WERI-Rb-1 (cell line): ENCODE results near the gene CHRNA4.

ENCODE experiments used
- DNase-seq: peaks from one replicate; pipeline ENCODE4 v3.0.0-alpha.2; 2020
- H3K27ac ChIP-seq: fragments of 250-450 bp; sonication (Bioruptor Pico); 2 replicates; pipeline ENCODE4 v1.5.1; 2020; ENCODE audit warnings: mild to moderate bottlenecking, moderate library complexity
- H3K27me3 ChIP-seq: fragments of 250-450 bp; sonication (Bioruptor Pico); 2 replicates; pipeline ENCODE4 v1.5.1; 2021; ENCODE audit warnings: mild to moderate bottlenecking, low read depth, moderate library complexity; ENCODE audit not compliant: insufficient read depth, severe bottlenecking
- H3K36me3 ChIP-seq: fragments of 250-450 bp; sonication (Bioruptor Pico); 2 replicates; pipeline ENCODE4 v1.5.1; 2020; ENCODE audit warnings: mild to moderate bottlenecking, moderate library complexity
- H3K4me3 ChIP-seq: 2 replicates; pipeline ENCODE4 v1.5.1; 2011; ENCODE audit warnings: low read depth, mild to moderate bottlenecking, control low read depth, low read length
- H3K9me3 ChIP-seq: fragments of 250-450 bp; sonication (Bioruptor Pico); 2 replicates; pipeline ENCODE4 v1.5.1; 2021; ENCODE audit warnings: mild to moderate bottlenecking, moderate library complexity; ENCODE audit not compliant: severe bottlenecking
- TF ChIP-seq, protein P1 (sequence below): IDR thresholded peaks from 2 replicates; pipeline ENCODE4 v1.5.1; 2011; ENCODE audit warnings: low read depth, mild to moderate bottlenecking, control low read depth, inconsistent platforms, low read length

Gene CHRNA4

DNA sequence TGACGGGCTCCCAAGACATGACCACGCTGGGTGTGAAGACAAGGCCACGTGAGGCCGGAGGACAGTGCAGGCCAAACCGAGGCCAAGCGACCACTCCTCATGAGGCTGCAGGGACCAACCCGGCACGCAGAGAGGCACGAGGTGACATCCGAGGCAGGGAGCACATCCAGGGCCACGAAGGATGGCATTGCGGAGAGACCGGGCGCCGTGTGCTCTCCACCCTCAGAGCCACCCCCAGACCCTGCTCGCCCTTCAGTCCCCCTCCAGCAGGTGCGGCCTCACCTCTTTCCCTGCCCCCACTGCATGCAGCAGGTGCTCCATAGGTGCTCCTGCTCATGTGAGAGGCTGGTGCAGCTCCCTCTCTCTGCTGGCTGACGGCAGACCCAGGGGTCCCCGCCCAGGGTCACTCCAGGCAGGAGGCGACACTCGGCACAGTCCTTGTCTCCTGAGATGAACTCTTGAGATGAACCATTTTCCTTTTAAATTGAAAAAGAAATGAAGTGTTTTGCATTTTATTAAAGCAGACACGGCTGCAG is 33.8 kb upstream of the CHRNA4 start:
- TF ChIP-seq, protein P1, sequence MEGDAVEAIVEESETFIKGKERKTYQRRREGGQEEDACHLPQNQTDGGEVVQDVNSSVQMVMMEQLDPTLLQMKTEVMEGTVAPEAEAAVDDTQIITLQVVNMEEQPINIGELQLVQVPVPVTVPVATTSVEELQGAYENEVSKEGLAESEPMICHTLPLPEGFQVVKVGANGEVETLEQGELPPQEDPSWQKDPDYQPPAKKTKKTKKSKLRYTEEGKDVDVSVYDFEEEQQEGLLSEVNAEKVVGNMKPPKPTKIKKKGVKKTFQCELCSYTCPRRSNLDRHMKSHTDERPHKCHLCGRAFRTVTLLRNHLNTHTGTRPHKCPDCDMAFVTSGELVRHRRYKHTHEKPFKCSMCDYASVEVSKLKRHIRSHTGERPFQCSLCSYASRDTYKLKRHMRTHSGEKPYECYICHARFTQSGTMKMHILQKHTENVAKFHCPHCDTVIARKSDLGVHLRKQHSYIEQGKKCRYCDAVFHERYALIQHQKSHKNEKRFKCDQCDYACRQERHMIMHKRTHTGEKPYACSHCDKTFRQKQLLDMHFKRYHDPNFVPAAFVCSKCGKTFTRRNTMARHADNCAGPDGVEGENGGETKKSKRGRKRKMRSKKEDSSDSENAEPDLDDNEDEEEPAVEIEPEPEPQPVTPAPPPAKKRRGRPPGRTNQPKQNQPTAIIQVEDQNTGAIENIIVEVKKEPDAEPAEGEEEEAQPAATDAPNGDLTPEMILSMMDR = no peak
- Histone ChIP-seq H3K27ac (no peak overlapping the region), H3K36me3 (no peaks in the 10 kb centered on the region), H3K4me3 (no peak overlapping the region), H3K9me3 (no peaks in the 10 kb centered on the region), H3K27me3 (no peaks in the 10 kb centered on the region)
- DNase-seq = no peak

DNA sequence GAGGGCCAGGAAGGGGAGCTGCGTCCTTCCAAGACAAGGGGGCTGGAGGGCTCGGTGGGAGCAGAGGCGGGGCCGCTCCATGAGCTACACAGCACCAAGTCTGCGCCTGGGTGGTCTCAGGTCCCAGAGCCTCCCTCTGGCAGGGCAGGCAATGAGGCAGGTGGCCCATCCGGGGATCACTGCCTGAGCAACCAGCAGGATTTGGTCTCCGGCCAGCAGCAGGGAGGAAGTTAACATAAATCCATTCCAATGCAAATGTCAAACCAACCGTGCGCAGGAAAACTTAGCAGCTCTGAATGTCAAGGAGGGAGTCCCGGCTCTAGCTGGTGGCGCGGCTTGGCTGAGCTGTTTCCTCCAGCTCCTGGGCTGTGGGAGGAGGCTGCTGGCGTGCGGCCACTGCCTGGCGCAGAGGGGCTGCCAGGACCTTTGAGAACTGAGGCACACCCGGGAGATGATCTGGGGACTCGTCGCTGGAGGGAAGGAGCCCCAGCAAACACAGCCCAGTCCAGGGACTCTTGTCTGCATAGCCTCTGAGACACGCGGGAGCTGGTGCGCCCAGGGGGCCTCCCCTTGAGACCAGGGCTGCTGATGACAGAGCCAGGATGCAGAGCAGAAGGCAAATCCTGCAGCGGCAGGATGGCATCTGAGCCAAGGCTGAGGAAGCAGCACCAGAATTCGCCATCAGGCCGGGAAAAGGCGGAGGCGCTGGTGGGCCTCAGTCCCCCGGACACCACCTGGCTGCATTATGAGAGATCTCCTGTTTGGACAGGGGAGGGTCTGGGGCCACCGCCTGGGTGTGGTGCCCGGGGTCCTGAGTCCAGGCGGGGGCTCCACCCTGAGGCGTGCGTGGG is 33.1 kb upstream of the CHRNA4 start:
- Histone ChIP-seq H3K9me3 (no peaks in the 10 kb centered on the region), H3K27ac (no peak overlapping the region), H3K27me3 (no peaks in the 10 kb centered on the region), H3K4me3 (no peak overlapping the region), H3K36me3 (no peaks in the 10 kb centered on the region)
- TF ChIP-seq, protein P1 = no peak
- DNase-seq = no peak

DNA sequence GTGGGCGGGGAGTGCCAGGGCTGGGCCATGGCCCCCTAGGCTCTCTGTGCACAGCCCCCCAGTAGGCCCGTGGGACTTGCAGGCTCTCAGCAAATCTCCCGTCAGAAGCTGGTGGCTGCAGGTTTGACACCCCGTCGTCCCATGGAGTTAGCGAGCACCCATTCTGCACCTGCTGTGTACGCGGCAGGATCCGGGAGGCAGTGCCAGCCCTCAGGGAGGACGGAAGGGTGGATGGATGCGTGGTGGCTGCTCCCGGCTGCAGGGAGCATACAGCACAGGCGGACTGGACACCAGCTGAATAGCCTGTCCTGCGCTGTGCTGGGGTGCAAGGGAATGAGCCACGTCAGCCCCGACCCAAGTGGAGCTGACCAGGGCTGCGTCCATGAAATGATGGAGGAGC is 32.4 kb upstream of the CHRNA4 start:
- no peak overlapping the region for H3K27ac ChIP-seq
- H3K27me3 ChIP-seq = no peaks in the 10 kb centered on the region
- DNase-seq = no peak
- H3K4me3 ChIP-seq = no peak overlapping the region
- TF ChIP-seq, protein P1 = no peak
- peaks cover 1% of the 10 kb centered on the region for H3K9me3 ChIP-seq
- H3K36me3 ChIP-seq = no peaks in the 10 kb centered on the region

DNA sequence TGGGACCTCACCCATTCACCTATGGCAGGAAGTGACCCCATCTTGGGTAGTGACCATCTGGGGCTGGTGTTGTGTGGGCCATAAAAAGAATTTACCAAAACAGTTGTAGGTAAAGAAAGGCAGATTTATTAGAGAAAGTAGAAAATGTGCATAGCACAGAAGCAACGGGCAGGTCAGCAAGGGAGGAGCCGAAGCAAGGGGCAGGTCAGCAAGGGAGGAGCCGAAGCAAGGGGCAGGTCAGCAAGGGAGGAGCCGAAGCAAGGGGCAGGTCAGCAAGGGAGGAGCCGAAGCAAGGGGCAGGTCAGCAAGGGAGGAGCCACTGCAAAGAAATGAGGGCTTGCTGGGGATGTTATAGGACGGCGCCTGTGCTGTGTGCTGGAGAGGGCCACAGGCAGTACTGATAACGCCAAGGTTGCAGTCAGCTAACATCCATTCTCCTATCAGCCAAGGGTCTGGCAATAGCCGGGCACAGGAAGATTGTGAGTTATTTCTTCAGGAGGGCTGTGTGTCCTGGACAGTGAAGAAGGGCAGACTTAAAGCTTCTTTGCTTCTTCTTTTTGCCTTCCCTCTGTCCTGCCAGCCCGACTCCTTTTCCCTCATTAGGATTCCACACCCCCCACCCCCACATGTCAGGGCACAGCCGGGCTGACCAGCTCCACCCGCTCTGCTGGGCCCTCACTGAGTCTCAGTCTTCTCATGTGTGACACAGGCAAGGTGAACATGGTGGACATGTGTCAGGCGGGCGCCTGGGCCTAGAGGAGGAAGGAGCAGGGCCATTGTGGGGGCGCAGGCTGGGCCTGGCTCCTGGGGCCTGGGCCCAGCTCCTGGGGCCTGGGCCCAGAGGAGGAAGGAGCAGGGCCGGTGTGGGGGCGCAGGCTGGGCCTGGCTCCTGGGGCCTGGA is 31.6 kb upstream of the CHRNA4 start:
- Histone ChIP-seq H3K36me3 (no peaks in the 10 kb centered on the region), H3K9me3 (peaks cover 8% of the 10 kb centered on the region), H3K27me3 (no peaks in the 10 kb centered on the region), H3K4me3 (no peak overlapping the region), H3K27ac (no peak overlapping the region)
- TF ChIP-seq, protein P1 = no peak
- no peak for DNase-seq

DNA sequence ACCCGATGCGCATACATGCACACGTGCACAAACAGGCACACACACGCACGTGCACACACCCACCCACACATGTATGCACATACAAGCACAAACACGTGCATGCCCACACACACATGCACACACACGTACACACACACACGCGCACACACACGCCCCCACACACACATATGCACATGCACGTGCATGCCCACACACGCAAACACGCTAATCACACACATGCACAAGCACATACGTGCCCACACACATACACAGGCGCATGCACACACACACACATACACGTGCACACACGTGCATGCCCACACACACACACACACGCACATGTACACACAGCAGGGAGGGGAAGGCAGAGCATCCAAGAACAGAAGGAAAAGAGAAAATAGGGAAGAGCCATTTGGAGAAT is 26.8 kb upstream of the CHRNA4 start:
- Histone ChIP-seq H3K9me3 (peaks cover 24% of the 10 kb centered on the region), H3K27me3 (no peaks in the 10 kb centered on the region), H3K4me3 (no peak overlapping the region), H3K36me3 (no peaks in the 10 kb centered on the region), H3K27ac (no peak overlapping the region)
- no peak for DNase-seq
- TF ChIP-seq, protein P1 = no peak
